NB4 (cell line): ENCODE results near the gene ARMH4.

Source experiments
- CTCF ChIP-seq: IDR thresholded peaks from one replicate; pipeline ENCODE4 v1.5.1; 2012; ENCODE audit warnings: low read depth, low read length
- MAX ChIP-seq: IDR thresholded peaks from 2 replicates; pipeline ENCODE4 v1.6.1; 2011; ENCODE audit warnings: low read depth, low read length
- MYC ChIP-seq: IDR thresholded peaks from 2 replicates; pipeline ENCODE4 v1.6.1; 2011; ENCODE audit warnings: low read depth, low read length
- POLR2A ChIP-seq: IDR thresholded peaks from 2 replicates; pipeline ENCODE4 v1.6.1; 2011; ENCODE audit warnings: mild to moderate bottlenecking; ENCODE audit not compliant: insufficient read length; ENCODE audit errors: extremely low read depth

GRCh38 chr14:57970175-57970574 lies 181.8 kb downstream of the ARMH4 start:
- TF ChIP-seq CTCF (no peak), MAX (no peak), POLR2A (no peak), MYC (no peak)
